CD4-positive, alpha-beta T cell treated with Interleukin-6 for 4 hours (primary cell): Measurements from ENCODE around the gene SRR.

ENCODE experiments used
- DNase-seq: peaks from one replicate; pipeline ENCODE4 v3.0.0-alpha.2; 2020; ENCODE audit warnings: mixed read lengths

Gene SRR

GRCh38 chr17:2372681-2373080 is 68.9 kb downstream of the SRR start:
- no peak for DNase-seq

DNA sequence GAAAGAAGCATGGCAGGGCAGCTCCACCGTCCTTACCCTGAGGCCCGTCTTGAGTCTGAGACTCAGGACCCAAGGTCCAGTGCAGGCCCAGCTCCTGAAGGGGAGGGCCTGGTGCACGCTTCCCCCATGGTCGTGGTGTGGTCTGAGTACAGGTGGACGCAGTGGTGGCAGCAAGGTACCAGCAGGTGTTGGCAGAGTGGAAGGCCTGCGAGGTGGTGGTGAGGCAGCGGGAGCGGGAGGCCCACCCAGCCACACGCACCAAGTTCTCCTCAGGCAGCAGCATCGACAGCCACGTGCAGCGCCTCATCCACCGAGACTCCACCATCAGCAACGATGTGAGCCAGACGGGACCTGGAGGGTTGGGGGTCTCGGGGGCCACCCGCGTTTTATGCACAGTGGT is 69.4 kb downstream of the SRR start:
- DNase-seq: no peak
